Uterus (tissue), 4 donors: ENCODE measurements around the gene APOB. TPM values are rescaled to one million over a fixed set of nuclear protein-coding genes. Genes with fewer than 3 reads are reported as not detected.

Experiments used
- DNase-seq, 2 donors: peaks; one replicate each; pipeline ENCODE4 v3.0.0-alpha.2; 2019 to 2020
- H3K27ac ChIP-seq, 2 donors: fragments of 200-600 bp; sonication (generic); 1 replicate in 1 of 2; 2 replicates in 1 of 2; pipeline ENCODE4 v1.5.1; 2016 to 2018
- H3K27me3 ChIP-seq, 2 donors: fragments of 200-600 bp; sonication (generic); one replicate each; pipeline ENCODE4 v1.5.1; 2018 to 2019; ENCODE audit warnings: control low read depth in 1 of 2
- H3K36me3 ChIP-seq, 2 donors: fragments of 200-600 bp; sonication (generic); one replicate each; pipeline ENCODE4 v1.5.1; 2019; ENCODE audit warnings: control low read depth in 1 of 2
- H3K4me1 ChIP-seq, 2 donors: fragments of 200-600 bp; sonication (generic); one replicate each; pipeline ENCODE4 v1.5.1; 2018 to 2019; ENCODE audit warnings: control low read depth in 1 of 2
- H3K4me3 ChIP-seq, 2 donors: fragments of 200-600 bp; sonication (generic); 1 replicate in 1 of 2; 2 replicates in 1 of 2; pipeline ENCODE4 v1.5.1; 2018 to 2019; ENCODE audit warnings: mild to moderate bottlenecking in 1 of 2
- H3K9me3 ChIP-seq, 2 donors: fragments of 200-600 bp; sonication (generic); one replicate each; pipeline ENCODE4 v1.5.1; 2019; ENCODE audit warnings: control low read depth in 1 of 2
- CTCF ChIP-seq, 4 experiments: fragments of 200-600 bp in 2 of 4; fragments of 450-650 bp in 2 of 4; sonication (generic) in 2 of 4; IDR thresholded peaks; one replicate each; pipeline ENCODE4 v1.5.1; 2016 to 2019; ENCODE audit warnings: antibody characterized with exemption in 4 of 4, mild to moderate bottlenecking in 2 of 4, moderate library complexity in 1 of 4
- POLR2A ChIP-seq, 2 donors: fragments of 450-650 bp; IDR thresholded peaks; one replicate each; pipeline ENCODE4 v1.6.1; 2016; ENCODE audit warnings: antibody characterized with exemption in 2 of 2, mild to moderate bottlenecking in 1 of 2, moderate library complexity in 1 of 2
- intact Hi-C: fragments of 100-400 bp; cut with DNase I; formaldehyde crosslinking; loops from one replicate; pipeline ENCODE4 v1.15.1; 2023; ENCODE audit warnings: low total_unique reads
- total RNA-seq, 4 donors: library from RNA; depleted of rRNA in 3 of 4; stranded (reverse); fragments of >200 nt in 3 of 4; gene quantifications; one replicate each; pipeline versions ENCODE4 v1.1.0 to v1.2.4, GENCODE V29; 2014 to 2023
- donor health status: DM: yes; HTN: yes; CAD: no.

Gene APOB
- total RNA-seq, 4 donors from 2014 or later: 0.41 to 0.55 TPM; not detected in 2

GRCh38 chr2:21054011-21054410, 10.1 kb upstream of the APOB start:
- Histone ChIP-seq H3K27ac (no peak overlapping the region), H3K27me3 (no peaks in the 10 kb centered on the region), H3K36me3 (no peaks in the 10 kb centered on the region), H3K4me3 (no peak overlapping the region), H3K4me1 (no peaks in the 10 kb centered on the region), H3K9me3 (no peaks in the 10 kb centered on the region)
- no peak for DNase-seq
- no peak for TF ChIP-seq POLR2A (IDR thresholded peaks at IDR 0.05)
- no peak for TF ChIP-seq CTCF (IDR thresholded peaks at IDR 0.05)
- intact Hi-C loops: no loop called here

- H3K9me3 ChIP-seq: no peaks in the 10 kb centered on the region
- TF ChIP-seq POLR2A (IDR thresholded peaks at IDR 0.05) (no peak), CTCF (IDR thresholded peaks at IDR 0.05) (no peak)
- no peak overlapping the region for H3K27ac ChIP-seq
- no peak overlapping the region for H3K4me3 ChIP-seq
- no peaks in the 10 kb centered on the region for H3K4me1 ChIP-seq
- intact Hi-C loops: no loop called here
- DNase-seq: no peak
- H3K36me3 ChIP-seq: no peaks in the 10 kb centered on the region
- no peaks in the 10 kb centered on the region for H3K27me3 ChIP-seq
These were observed 8.2 kb upstream of the APOB start for GRCh38 chr2:21052044-21052443.

- no peaks in the 10 kb centered on the region for H3K4me1 ChIP-seq
- TF ChIP-seq CTCF (IDR thresholded peaks at IDR 0.05) (no peak), POLR2A (IDR thresholded peaks at IDR 0.05) (no peak)
- no peaks in the 10 kb centered on the region for H3K36me3 ChIP-seq
- H3K9me3 ChIP-seq: no peaks in the 10 kb centered on the region
- no peak overlapping the region for H3K27ac ChIP-seq
- H3K27me3 ChIP-seq: no peaks in the 10 kb centered on the region
- H3K4me3 ChIP-seq: no peak overlapping the region
- DNase-seq: no peak
- intact Hi-C loops: no loop called here
These were observed 6.3 kb upstream of the APOB start for GRCh38 chr2:21050164-21050563.

- no peak for DNase-seq
- TF ChIP-seq CTCF (IDR thresholded peaks at IDR 0.05) (no peak), POLR2A (IDR thresholded peaks at IDR 0.05) (no peak)
These were observed 3.5 kb upstream of the APOB start for GRCh38 chr2:21047141-21048009.

GRCh38 chr2:21046506-21046905, 2.6 kb upstream of the APOB start:
- H3K27me3 ChIP-seq: no peaks in the 10 kb centered on the region
- DNase-seq: no peak
- no peaks in the 10 kb centered on the region for H3K9me3 ChIP-seq
- TF ChIP-seq POLR2A (IDR thresholded peaks at IDR 0.05) (no peak), CTCF (IDR thresholded peaks at IDR 0.05) (no peak)
- intact Hi-C loops: loop anchor here (5.0 kb wide), 1 partner anchor 276 kb away; no protein-coding TSS in a partner anchor
- H3K36me3 ChIP-seq: no peaks in the 10 kb centered on the region
- H3K27ac ChIP-seq: no peak overlapping the region
- H3K4me3 ChIP-seq: no peak overlapping the region
- H3K4me1 ChIP-seq: no peaks in the 10 kb centered on the region

More at GRCh38 chr2:21047141-21048009, 3.5 kb upstream of the APOB start:
- no peak overlapping the region for H3K27ac ChIP-seq
- no peak overlapping the region for H3K4me3 ChIP-seq
- H3K9me3 ChIP-seq: no peaks in the 10 kb centered on the region
- H3K4me1 ChIP-seq: no peaks in the 10 kb centered on the region
- intact Hi-C loops: loop anchor here (5.0 kb wide), 1 partner anchor 275 kb away; no protein-coding TSS in a partner anchor
- no peaks in the 10 kb centered on the region for H3K27me3 ChIP-seq
- no peaks in the 10 kb centered on the region for H3K36me3 ChIP-seq
